ENCODE measurements around the gene NUDT19.

GRCh38 chr19:32717496-32717895, 25.9 kb downstream of the NUDT19 start:
- TF ChIP-seq CTCF (IDR thresholded peaks at IDR 0.05; ENCODE audit: low read length), result no peak
- TF ChIP-seq EZH2 (optimal IDR thresholded peaks at IDR 0.05; ENCODE audit: low read depth, low read length), result no peak
- no peak for TF ChIP-seq EZH2phosphoT487 (IDR thresholded peaks at IDR 0.05; ENCODE audit: low read length)

All from MM.1S (cell line).